HEK293 (cell line): ENCODE measurements around the gene RIPK4.

Source experiments
- GLI4 ChIP-seq: fragments of 450-650 bp; formaldehyde crosslinking; IDR thresholded peaks from 2 replicates; pipeline ENCODE4 v1.5.1; 2016; ENCODE audit warnings: missing biosample characterization, missing genetic modification characterization
- MYNN ChIP-seq: fragments of 450-650 bp; formaldehyde crosslinking; IDR thresholded peaks from 2 replicates; pipeline ENCODE4 v1.5.1; 2016; ENCODE audit warnings: missing biosample characterization, missing genetic modification characterization, borderline replicate concordance
- MZF1 ChIP-seq: fragments of 450-650 bp; formaldehyde crosslinking; IDR thresholded peaks from 2 replicates; pipeline ENCODE4 v1.5.1; 2017; ENCODE audit warnings: missing biosample characterization, missing genetic modification characterization, borderline replicate concordance
- PATZ1 ChIP-seq: fragments of 450-650 bp; formaldehyde crosslinking; IDR thresholded peaks from 2 replicates; pipeline ENCODE4 v1.5.1; 2016; ENCODE audit warnings: missing biosample characterization, missing genetic modification characterization
- PBX3 ChIP-seq: sonication (generic); formaldehyde crosslinking; IDR thresholded peaks from 2 replicates; pipeline ENCODE4 v1.8.1; 2022; ENCODE audit warnings: mild to moderate bottlenecking, moderate library complexity, missing genetic modification reagents
- REST ChIP-seq: fragments of 450-650 bp; formaldehyde crosslinking; IDR thresholded peaks from 2 replicates; pipeline ENCODE4 v1.5.1; 2016; ENCODE audit warnings: missing biosample characterization, missing genetic modification characterization
- YY1 ChIP-seq: fragments of 450-650 bp; formaldehyde crosslinking; IDR thresholded peaks from 2 replicates; pipeline ENCODE4 v1.5.1; 2018; ENCODE audit warnings: missing biosample characterization, missing genetic modification characterization
- ZNF391 ChIP-seq: fragments of 450-650 bp; formaldehyde crosslinking; IDR thresholded peaks from 2 replicates; pipeline ENCODE4 v1.5.1; 2016; ENCODE audit warnings: low read depth, missing biosample characterization, missing genetic modification characterization, borderline replicate concordance
- ZNF426 ChIP-seq: fragments of 450-650 bp; formaldehyde crosslinking; IDR thresholded peaks from 2 replicates; pipeline ENCODE4 v1.5.1; 2017; ENCODE audit warnings: missing biosample characterization, missing genetic modification characterization, mild to moderate bottlenecking, inconsistent platforms, moderate library complexity
- ZNF629 ChIP-seq: fragments of 450-650 bp; formaldehyde crosslinking; IDR thresholded peaks from 2 replicates; pipeline ENCODE4 v1.5.1; 2017; ENCODE audit warnings: missing biosample characterization, missing genetic modification characterization
- ZSCAN18 ChIP-seq: fragments of 450-650 bp; formaldehyde crosslinking; IDR thresholded peaks from 2 replicates; pipeline ENCODE4 v1.5.1; 2016; ENCODE audit warnings: missing biosample characterization, missing genetic modification characterization
- TF ChIP-seq, protein P1 (sequence below): fragments of 450-650 bp; formaldehyde crosslinking; IDR thresholded peaks from 2 replicates; pipeline ENCODE4 v1.5.1; 2016; ENCODE audit warnings: missing biosample characterization, missing genetic modification characterization
- TF ChIP-seq, protein P2 (sequence below): fragments of 450-650 bp; formaldehyde crosslinking; IDR thresholded peaks from 2 replicates; pipeline ENCODE4 v1.5.1; 2016; ENCODE audit warnings: missing biosample characterization, missing genetic modification characterization
- TF ChIP-seq, protein P3 (sequence below): fragments of 450-650 bp; formaldehyde crosslinking; optimal IDR thresholded peaks from 2 replicates; pipeline ENCODE3; 2016; ENCODE audit warnings: missing biosample characterization, mild to moderate bottlenecking, missing genetic modification characterization

GRCh38 chr21:41783476-41784180, 16.8 kb upstream of the RIPK4 start:
- TF ChIP-seq REST (tag by site-specific recombination): no peak
- TF ChIP-seq, protein P1, sequence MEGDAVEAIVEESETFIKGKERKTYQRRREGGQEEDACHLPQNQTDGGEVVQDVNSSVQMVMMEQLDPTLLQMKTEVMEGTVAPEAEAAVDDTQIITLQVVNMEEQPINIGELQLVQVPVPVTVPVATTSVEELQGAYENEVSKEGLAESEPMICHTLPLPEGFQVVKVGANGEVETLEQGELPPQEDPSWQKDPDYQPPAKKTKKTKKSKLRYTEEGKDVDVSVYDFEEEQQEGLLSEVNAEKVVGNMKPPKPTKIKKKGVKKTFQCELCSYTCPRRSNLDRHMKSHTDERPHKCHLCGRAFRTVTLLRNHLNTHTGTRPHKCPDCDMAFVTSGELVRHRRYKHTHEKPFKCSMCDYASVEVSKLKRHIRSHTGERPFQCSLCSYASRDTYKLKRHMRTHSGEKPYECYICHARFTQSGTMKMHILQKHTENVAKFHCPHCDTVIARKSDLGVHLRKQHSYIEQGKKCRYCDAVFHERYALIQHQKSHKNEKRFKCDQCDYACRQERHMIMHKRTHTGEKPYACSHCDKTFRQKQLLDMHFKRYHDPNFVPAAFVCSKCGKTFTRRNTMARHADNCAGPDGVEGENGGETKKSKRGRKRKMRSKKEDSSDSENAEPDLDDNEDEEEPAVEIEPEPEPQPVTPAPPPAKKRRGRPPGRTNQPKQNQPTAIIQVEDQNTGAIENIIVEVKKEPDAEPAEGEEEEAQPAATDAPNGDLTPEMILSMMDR: no peak
- TF ChIP-seq, protein P2, sequence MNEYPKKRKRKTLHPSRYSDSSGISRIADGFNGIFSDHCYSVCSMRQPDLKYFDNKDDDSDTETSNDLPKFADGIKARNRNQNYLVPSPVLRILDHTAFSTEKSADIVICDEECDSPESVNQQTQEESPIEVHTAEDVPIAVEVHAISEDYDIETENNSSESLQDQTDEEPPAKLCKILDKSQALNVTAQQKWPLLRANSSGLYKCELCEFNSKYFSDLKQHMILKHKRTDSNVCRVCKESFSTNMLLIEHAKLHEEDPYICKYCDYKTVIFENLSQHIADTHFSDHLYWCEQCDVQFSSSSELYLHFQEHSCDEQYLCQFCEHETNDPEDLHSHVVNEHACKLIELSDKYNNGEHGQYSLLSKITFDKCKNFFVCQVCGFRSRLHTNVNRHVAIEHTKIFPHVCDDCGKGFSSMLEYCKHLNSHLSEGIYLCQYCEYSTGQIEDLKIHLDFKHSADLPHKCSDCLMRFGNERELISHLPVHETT (tag by site-specific recombination): no peak
- no peak for TF ChIP-seq ZSCAN18 (tag by site-specific recombination)
- TF ChIP-seq, protein P3, sequence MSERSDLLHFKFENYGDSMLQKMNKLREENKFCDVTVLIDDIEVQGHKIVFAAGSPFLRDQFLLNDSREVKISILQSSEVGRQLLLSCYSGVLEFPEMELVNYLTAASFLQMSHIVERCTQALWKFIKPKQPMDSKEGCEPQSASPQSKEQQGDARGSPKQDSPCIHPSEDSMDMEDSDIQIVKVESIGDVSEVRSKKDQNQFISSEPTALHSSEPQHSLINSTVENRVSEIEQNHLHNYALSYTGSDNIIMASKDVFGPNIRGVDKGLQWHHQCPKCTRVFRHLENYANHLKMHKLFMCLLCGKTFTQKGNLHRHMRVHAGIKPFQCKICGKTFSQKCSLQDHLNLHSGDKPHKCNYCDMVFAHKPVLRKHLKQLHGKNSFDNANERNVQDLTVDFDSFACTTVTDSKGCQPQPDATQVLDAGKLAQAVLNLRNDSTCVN (tag by site-specific recombination): peak; percentile 29
- TF ChIP-seq MZF1: no peak
- TF ChIP-seq GLI4 (tag by site-specific recombination): no peak
- peak; percentile 81 for TF ChIP-seq ZNF629 (tag by site-specific recombination)
- TF ChIP-seq ZNF391 (tag by site-specific recombination): no peak
- TF ChIP-seq YY1 (tag by site-specific recombination): no peak
- TF ChIP-seq ZNF426 (tag by site-specific recombination): no peak
- TF ChIP-seq MYNN: no peak
- TF ChIP-seq PBX3 (CRISPR knock-in tag): no peak
- peak; percentile 58; the same call in 1 of the 2 replicates for TF ChIP-seq PATZ1 (tag by site-specific recombination)
